ENCODE data around the gene SIL1. TPM values are rescaled to one million over a fixed set of nuclear protein-coding genes. Genes with fewer than 3 reads are reported as not detected.

Gene SIL1
- total RNA-seq, 1 donor from 2014 or later, result 16.0 TPM

GRCh38 chr5:138918686-138919085 is 279.5 kb downstream of the SIL1 start:
- Mint-ChIP-seq H3K36me3 (ENCODE audit: low read depth) (peaks cover 4% of the 10 kb centered on the region), H3K4me1 (no peaks in the 10 kb centered on the region), H3K9me3 (no peaks in the 10 kb centered on the region), H3K4me3 (no peak overlapping the region), H3K27ac (ENCODE audit: unreplicated experiment) (no peak overlapping the region), H3K27me3 (ENCODE audit: low read depth) (no peaks in the 10 kb centered on the region)
- DNase-seq (ENCODE audit: low read depth, low spot score), result no peak
- TF ChIP-seq, protein P1, sequence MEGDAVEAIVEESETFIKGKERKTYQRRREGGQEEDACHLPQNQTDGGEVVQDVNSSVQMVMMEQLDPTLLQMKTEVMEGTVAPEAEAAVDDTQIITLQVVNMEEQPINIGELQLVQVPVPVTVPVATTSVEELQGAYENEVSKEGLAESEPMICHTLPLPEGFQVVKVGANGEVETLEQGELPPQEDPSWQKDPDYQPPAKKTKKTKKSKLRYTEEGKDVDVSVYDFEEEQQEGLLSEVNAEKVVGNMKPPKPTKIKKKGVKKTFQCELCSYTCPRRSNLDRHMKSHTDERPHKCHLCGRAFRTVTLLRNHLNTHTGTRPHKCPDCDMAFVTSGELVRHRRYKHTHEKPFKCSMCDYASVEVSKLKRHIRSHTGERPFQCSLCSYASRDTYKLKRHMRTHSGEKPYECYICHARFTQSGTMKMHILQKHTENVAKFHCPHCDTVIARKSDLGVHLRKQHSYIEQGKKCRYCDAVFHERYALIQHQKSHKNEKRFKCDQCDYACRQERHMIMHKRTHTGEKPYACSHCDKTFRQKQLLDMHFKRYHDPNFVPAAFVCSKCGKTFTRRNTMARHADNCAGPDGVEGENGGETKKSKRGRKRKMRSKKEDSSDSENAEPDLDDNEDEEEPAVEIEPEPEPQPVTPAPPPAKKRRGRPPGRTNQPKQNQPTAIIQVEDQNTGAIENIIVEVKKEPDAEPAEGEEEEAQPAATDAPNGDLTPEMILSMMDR (conservative IDR thresholded peaks at IDR 0.05), result no peak

GRCh38 chr5:138914338-138914737 is 283.8 kb downstream of the SIL1 start:
- Mint-ChIP-seq H3K9me3 (no peaks in the 10 kb centered on the region), H3K27me3 (ENCODE audit: low read depth) (no peaks in the 10 kb centered on the region), H3K4me3 (no peak overlapping the region), H3K4me1 (no peaks in the 10 kb centered on the region), H3K36me3 (ENCODE audit: low read depth) (peaks cover 4% of the 10 kb centered on the region), H3K27ac (ENCODE audit: unreplicated experiment) (no peak overlapping the region)
- DNase-seq (ENCODE audit: low read depth, low spot score), result no peak
- TF ChIP-seq, protein P1 (conservative IDR thresholded peaks at IDR 0.05), result no peak

- TF ChIP-seq, protein P1 (conservative IDR thresholded peaks at IDR 0.05), result no peak
- H3K27me3 Mint-ChIP-seq (ENCODE audit: low read depth), result no peaks in the 10 kb centered on the region
- H3K4me1 Mint-ChIP-seq, result no peaks in the 10 kb centered on the region
- H3K9me3 Mint-ChIP-seq, result no peaks in the 10 kb centered on the region
- no peak for DNase-seq (ENCODE audit: low read depth, low spot score)
- H3K4me3 Mint-ChIP-seq, result no peak overlapping the region
- no peak overlapping the region for H3K27ac Mint-ChIP-seq (ENCODE audit: unreplicated experiment)
- H3K36me3 Mint-ChIP-seq (ENCODE audit: low read depth), result peaks cover 4% of the 10 kb centered on the region
These were observed 284.4 kb downstream of the SIL1 start for GRCh38 chr5:138913773-138914172.

GRCh38 chr5:138912093-138912492 is 286.1 kb downstream of the SIL1 start:
- Mint-ChIP-seq H3K4me3 (no peak overlapping the region), H3K27me3 (ENCODE audit: low read depth) (no peaks in the 10 kb centered on the region), H3K36me3 (ENCODE audit: low read depth) (peaks cover 6% of the 10 kb centered on the region), H3K9me3 (no peaks in the 10 kb centered on the region), H3K4me1 (no peaks in the 10 kb centered on the region), H3K27ac (ENCODE audit: unreplicated experiment) (no peak overlapping the region)
- no peak for DNase-seq (ENCODE audit: low read depth, low spot score)
- TF ChIP-seq, protein P1 (conservative IDR thresholded peaks at IDR 0.05), result no peak

- Mint-ChIP-seq H3K27ac (ENCODE audit: unreplicated experiment) (no peak overlapping the region), H3K4me3 (no peak overlapping the region), H3K4me1 (no peaks in the 10 kb centered on the region), H3K36me3 (ENCODE audit: low read depth) (peaks cover 11% of the 10 kb centered on the region), H3K9me3 (no peaks in the 10 kb centered on the region), H3K27me3 (ENCODE audit: low read depth) (no peaks in the 10 kb centered on the region)
- TF ChIP-seq, protein P1 (conservative IDR thresholded peaks at IDR 0.05), result no peak
- DNase-seq (ENCODE audit: low read depth, low spot score), result no peak
These were observed 286.7 kb downstream of the SIL1 start for GRCh38 chr5:138911441-138911840.

All from neural crest cell (in vitro differentiated cells).